ENCODE results near the gene ANKIB1.
"Not testable (repeated sequence)": the region's sequence is repeated elsewhere in the genome, so short reads cannot be mapped to it uniquely, and the experiment has no call there.

The ANKIB1 gene

DNA sequence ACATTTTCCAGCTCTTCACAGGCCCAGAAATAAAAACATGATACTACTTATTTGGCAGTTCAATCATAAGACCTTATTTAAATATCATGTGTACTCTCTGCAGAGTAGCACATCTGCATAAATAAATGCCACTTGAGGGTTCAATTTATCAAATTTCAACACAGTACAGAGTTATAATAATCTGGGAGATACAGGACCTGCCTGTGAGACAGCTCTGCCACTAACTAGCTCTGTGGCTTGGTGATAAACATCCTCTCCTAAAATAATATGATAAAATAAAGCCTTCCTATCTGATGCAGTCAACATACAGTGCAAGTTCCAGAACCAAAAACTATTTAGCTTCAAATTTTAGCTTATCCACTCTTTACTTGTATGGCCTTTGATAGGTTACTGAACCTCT is 110.6 kb downstream of the ANKIB1 start:
- DNase-seq (no peak), ATAC-seq (ENCODE audit: insufficient read depth, low read depth) (no peak)
- no peak overlapping the region for H3K4me3 ChIP-seq (ENCODE audit: low read depth in 1 of 2, low read length in 2 of 2)
- H3K27ac ChIP-seq (ENCODE audit: low read length), result no peak overlapping the region
- H3K79me2 ChIP-seq (ENCODE audit: insufficient read depth, low read length), result no peaks in the 10 kb centered on the region
- H3K9me3 ChIP-seq (ENCODE audit: insufficient read depth, low read length, severe bottlenecking), result no peaks in the 10 kb centered on the region
- H3K36me3 ChIP-seq (ENCODE audit: insufficient read depth, low read length), result peaks cover 51% of the 10 kb centered on the region
- no peak overlapping the region for H3K9ac ChIP-seq (ENCODE audit: low read depth, low read length)
- H3K4me1 ChIP-seq (ENCODE audit: insufficient read depth, low read length), result no peaks in the 10 kb centered on the region
- H3K4me2 ChIP-seq (ENCODE audit: insufficient read depth, low read length), result no peak overlapping the region
- H2AFZ ChIP-seq (ENCODE audit: low read depth, low read length), result no peak overlapping the region
- no peaks in the 10 kb centered on the region for H4K20me1 ChIP-seq (ENCODE audit: insufficient read depth, low read length)
- no peak for TF ChIP-seq CTCF (IDR thresholded peaks at IDR 0.05; ENCODE audit: borderline replicate concordance, extremely low read depth, low read length, poor library complexity, severe bottlenecking)
- no peaks in the 10 kb centered on the region for H3K27me3 ChIP-seq (ENCODE audit: insufficient read depth, low read length, poor library complexity)

DNA sequence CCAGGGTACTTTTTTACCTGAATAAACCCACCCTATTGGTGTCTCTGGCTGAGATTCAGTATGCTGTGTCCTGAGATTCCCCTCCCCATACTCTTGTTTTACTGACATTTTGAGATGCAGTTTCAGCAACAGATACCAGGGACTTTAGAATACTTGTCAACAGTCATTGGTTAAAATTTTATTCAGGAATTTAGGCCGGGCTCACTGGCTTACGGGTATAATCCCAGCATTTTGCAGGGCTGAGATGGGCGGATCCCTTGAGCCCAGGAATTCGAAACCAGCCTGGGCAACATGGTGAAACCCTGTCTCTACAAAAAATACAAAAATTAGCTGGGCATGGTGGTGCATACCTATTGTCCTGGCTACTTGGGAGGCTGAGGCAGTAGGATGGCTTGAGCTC is 111.5 kb downstream of the ANKIB1 start:
- no peak overlapping the region for H3K27ac ChIP-seq (ENCODE audit: low read length)
- no peaks in the 10 kb centered on the region for H3K9me3 ChIP-seq (ENCODE audit: insufficient read depth, low read length, severe bottlenecking)
- no peaks in the 10 kb centered on the region for H3K27me3 ChIP-seq (ENCODE audit: insufficient read depth, low read length, poor library complexity)
- peaks cover 53% of the 10 kb centered on the region for H3K36me3 ChIP-seq (ENCODE audit: insufficient read depth, low read length)
- ATAC-seq (ENCODE audit: insufficient read depth, low read depth) (no peak), DNase-seq (no peak)
- no peaks in the 10 kb centered on the region for H3K4me1 ChIP-seq (ENCODE audit: insufficient read depth, low read length)
- H3K9ac ChIP-seq (ENCODE audit: low read depth, low read length), result no peak overlapping the region
- no peak overlapping the region for H3K4me3 ChIP-seq (ENCODE audit: low read depth in 1 of 2, low read length in 2 of 2)
- H2AFZ ChIP-seq (ENCODE audit: low read depth, low read length), result no peak overlapping the region
- TF ChIP-seq EZH2 (IDR thresholded peaks at IDR 0.05; ENCODE audit: borderline replicate concordance, low read depth, low read length, severe bottlenecking) (no peak), CTCF (IDR thresholded peaks at IDR 0.05; ENCODE audit: borderline replicate concordance, extremely low read depth, low read length, poor library complexity, severe bottlenecking) (no peak)
- H4K20me1 ChIP-seq (ENCODE audit: insufficient read depth, low read length), result no peaks in the 10 kb centered on the region
- H3K79me2 ChIP-seq (ENCODE audit: insufficient read depth, low read length), result no peaks in the 10 kb centered on the region
- H3K4me2 ChIP-seq (ENCODE audit: insufficient read depth, low read length), result no peak overlapping the region

GRCh38 chr7:92359179-92359578 is 113.4 kb downstream of the ANKIB1 start:
- H3K9me3 ChIP-seq (ENCODE audit: insufficient read depth, low read length, severe bottlenecking); H3K27me3 ChIP-seq (ENCODE audit: insufficient read depth, low read length, poor library complexity): not testable (repeated sequence)

DNA sequence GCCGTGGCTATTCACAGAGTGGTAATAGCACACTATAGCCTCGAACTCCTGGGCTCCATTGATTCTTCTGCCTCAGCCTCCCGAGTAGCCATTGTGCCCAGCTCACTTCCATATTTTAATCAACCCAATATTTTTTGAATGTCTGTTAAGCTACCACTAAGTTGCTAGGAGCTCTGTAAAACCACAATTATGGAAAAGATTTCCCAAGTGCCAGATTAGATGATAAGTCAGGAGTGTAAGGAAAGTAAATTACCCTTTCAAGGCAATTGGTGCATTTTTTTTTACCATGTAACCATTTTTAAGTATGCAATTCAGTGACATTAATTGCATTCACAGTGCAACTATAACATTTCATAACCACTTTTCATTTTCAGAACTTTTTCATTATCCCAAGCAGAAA is 114.0 kb downstream of the ANKIB1 start:
- H3K27me3 ChIP-seq (ENCODE audit: insufficient read depth, low read length, poor library complexity), result no peaks in the 10 kb centered on the region
- no peak overlapping the region for H3K9ac ChIP-seq (ENCODE audit: low read depth, low read length)
- H3K79me2 ChIP-seq (ENCODE audit: insufficient read depth, low read length), result no peaks in the 10 kb centered on the region
- H3K4me3 ChIP-seq (ENCODE audit: low read depth in 1 of 2, low read length in 2 of 2), result no peak overlapping the region
- no peak overlapping the region for H3K4me2 ChIP-seq (ENCODE audit: insufficient read depth, low read length)
- TF ChIP-seq CTCF (IDR thresholded peaks at IDR 0.05; ENCODE audit: borderline replicate concordance, extremely low read depth, low read length, poor library complexity, severe bottlenecking) (no peak), EZH2 (IDR thresholded peaks at IDR 0.05; ENCODE audit: borderline replicate concordance, low read depth, low read length, severe bottlenecking) (no peak)
- H4K20me1 ChIP-seq (ENCODE audit: insufficient read depth, low read length), result no peaks in the 10 kb centered on the region
- no peaks in the 10 kb centered on the region for H3K4me1 ChIP-seq (ENCODE audit: insufficient read depth, low read length)
- no peak overlapping the region for H2AFZ ChIP-seq (ENCODE audit: low read depth, low read length)
- no peak for ATAC-seq (ENCODE audit: insufficient read depth, low read depth)
- H3K27ac ChIP-seq (ENCODE audit: low read length), result no peak overlapping the region
- H3K9me3 ChIP-seq (ENCODE audit: insufficient read depth, low read length, severe bottlenecking), result no peaks in the 10 kb centered on the region
- H3K36me3 ChIP-seq (ENCODE audit: insufficient read depth, low read length), result peaks cover 41% of the 10 kb centered on the region
- DNase-seq, result no peak

More at GRCh38 chr7:92359179-92359578, 113.4 kb downstream of the ANKIB1 start:
- not testable (repeated sequence) for H3K4me1 ChIP-seq (ENCODE audit: insufficient read depth, low read length); H3K4me3 ChIP-seq (ENCODE audit: low read depth in 1 of 2, low read length in 2 of 2); ATAC-seq (ENCODE audit: insufficient read depth, low read depth); DNase-seq; H3K9ac ChIP-seq (ENCODE audit: low read depth, low read length); H3K79me2 ChIP-seq (ENCODE audit: insufficient read depth, low read length); H3K27ac ChIP-seq (ENCODE audit: low read length); H3K4me2 ChIP-seq (ENCODE audit: insufficient read depth, low read length); H2AFZ ChIP-seq (ENCODE audit: low read depth, low read length); H4K20me1 ChIP-seq (ENCODE audit: insufficient read depth, low read length)
- peaks cover 45% of the 10 kb centered on the region for H3K36me3 ChIP-seq (ENCODE audit: insufficient read depth, low read length)
